SK-N-SH treated with all-trans-retinoic acid at 6 μM for 48 hours (cell line): ENCODE data around the gene GSS.

Source experiments
- ATAC-seq: fragments of 200-7000 bp; cut with Tn5 transposase; 3 replicates; pipeline ENCODE4 v1.9.1; 2020; ENCODE audit warnings: mild to moderate bottlenecking, moderate library complexity
- BACH2 ChIP-seq: fragments of 250-450 bp; sonication (Bioruptor Pico); IDR thresholded peaks from 2 replicates; pipeline ENCODE4 v1.9.0; 2021; ENCODE audit warnings: mild to moderate bottlenecking, borderline replicate concordance
- ESRRG ChIP-seq: fragments of 250-450 bp; sonication (Bioruptor Pico); IDR thresholded peaks from 2 replicates; pipeline ENCODE4 v1.6.1; 2021; ENCODE audit warnings: mild to moderate bottlenecking
- GLIS3 ChIP-seq: fragments of 250-450 bp; sonication (Bioruptor Pico); IDR thresholded peaks from 2 replicates; pipeline ENCODE4 v1.5.0; 2020; ENCODE audit warnings: mild to moderate bottlenecking, moderate library complexity
- ISL1 ChIP-seq: fragments of 250-450 bp; sonication (Bioruptor Pico); IDR thresholded peaks from 2 replicates; pipeline ENCODE4 v2.1.2; 2022; ENCODE audit warnings: mild to moderate bottlenecking, moderate library complexity
- OSR1 ChIP-seq: fragments of 250-450 bp; sonication (Bioruptor Pico); IDR thresholded peaks from 2 replicates; pipeline ENCODE4 v1.8.0; 2022; ENCODE audit warnings: moderate library complexity, mild to moderate bottlenecking, inconsistent platforms
- PPARA ChIP-seq: fragments of 250-450 bp; sonication (Bioruptor Pico); IDR thresholded peaks from 2 replicates; pipeline ENCODE4 v1.5.0; 2020; ENCODE audit warnings: mild to moderate bottlenecking, borderline replicate concordance
- RARB ChIP-seq: fragments of 250-450 bp; sonication (Bioruptor Pico); IDR thresholded peaks from 2 replicates; pipeline ENCODE4 v1.8.0; 2021; ENCODE audit warnings: mild to moderate bottlenecking, moderate library complexity
- SNAI2 ChIP-seq: fragments of 250-450 bp; sonication (Bioruptor Pico); IDR thresholded peaks from 2 replicates; pipeline ENCODE4 v1.5.0; 2020; ENCODE audit warnings: mild to moderate bottlenecking, moderate library complexity
- TCF4 ChIP-seq: fragments of 250-450 bp; sonication (Bioruptor Pico); IDR thresholded peaks from 2 replicates; pipeline ENCODE4 v1.8.0; 2021; ENCODE audit warnings: mild to moderate bottlenecking, moderate library complexity, borderline replicate concordance
- TOX ChIP-seq: fragments of 250-450 bp; sonication (Bioruptor Pico); IDR thresholded peaks from 2 replicates; pipeline ENCODE4 v1.8.0; 2021; ENCODE audit warnings: mild to moderate bottlenecking, moderate library complexity, borderline replicate concordance
- TSHZ2 ChIP-seq: fragments of 250-450 bp; sonication (Bioruptor Pico); IDR thresholded peaks from 2 replicates; pipeline ENCODE4 v1.5.0; 2020; ENCODE audit warnings: mild to moderate bottlenecking, moderate library complexity
- ZC3H10 ChIP-seq: fragments of 250-450 bp; sonication (Bioruptor Pico); IDR thresholded peaks from 2 replicates; pipeline ENCODE4 v1.5.1; 2021; ENCODE audit warnings: mild to moderate bottlenecking, moderate library complexity
- ZFP3 ChIP-seq: fragments of 250-450 bp; sonication (Bioruptor Pico); IDR thresholded peaks from 2 replicates; pipeline ENCODE4 v1.5.0; 2020; ENCODE audit warnings: mild to moderate bottlenecking, moderate library complexity
- ZFP30 ChIP-seq: fragments of 450-650 bp; formaldehyde crosslinking; IDR thresholded peaks from 2 replicates; pipeline ENCODE4 v1.5.0; 2022; ENCODE audit warnings: mild to moderate bottlenecking, moderate library complexity
- ZNF565 ChIP-seq: fragments of 450-650 bp; formaldehyde crosslinking; conservative IDR thresholded peaks from 2 replicates; pipeline ENCODE4 v1.5.0; 2020; ENCODE audit warnings: low read depth, mild to moderate bottlenecking, moderate library complexity
- ZNF70 ChIP-seq: fragments of 450-650 bp; formaldehyde crosslinking; IDR thresholded peaks from 2 replicates; pipeline ENCODE4 v1.5.0; 2020; ENCODE audit warnings: mild to moderate bottlenecking, moderate library complexity
- ZNF8 ChIP-seq: fragments of 450-650 bp; formaldehyde crosslinking; IDR thresholded peaks from 2 replicates; pipeline ENCODE4 v1.5.0; 2020; ENCODE audit warnings: mild to moderate bottlenecking, moderate library complexity
- TF ChIP-seq, protein P1 (sequence below): fragments of 250-450 bp; sonication (Bioruptor Pico); IDR thresholded peaks from 2 replicates; pipeline ENCODE4 v1.8.0; 2021; ENCODE audit warnings: low read depth, mild to moderate bottlenecking, moderate library complexity, borderline replicate concordance
- TF ChIP-seq, protein P2 (sequence below): fragments of 250-450 bp; sonication (Bioruptor Pico); IDR thresholded peaks from 2 replicates; pipeline ENCODE4 v1.5.1; 2021; ENCODE audit warnings: mild to moderate bottlenecking, moderate library complexity
- TF ChIP-seq, protein P3 (sequence below): fragments of 250-450 bp; sonication (Bioruptor Pico); IDR thresholded peaks from 2 replicates; pipeline ENCODE4 v1.5.1; 2020; ENCODE audit warnings: low read depth, mild to moderate bottlenecking, moderate library complexity

Gene GSS

GRCh38 chr20:34931771-34932170, 23.8 kb downstream of the GSS start:
- no peak for TF ChIP-seq TSHZ2 (CRISPR knock-in tag)
- no peak for TF ChIP-seq ZFP30 (CRISPR knock-in tag)
- TF ChIP-seq ISL1 (CRISPR knock-in tag): no peak
- no peak for TF ChIP-seq ESRRG (CRISPR knock-in tag)
- TF ChIP-seq ZNF70: no peak
- TF ChIP-seq RARB: no peak
- no peak for TF ChIP-seq PPARA (CRISPR knock-in tag)
- TF ChIP-seq OSR1 (CRISPR knock-in tag): no peak
- TF ChIP-seq, protein P1, sequence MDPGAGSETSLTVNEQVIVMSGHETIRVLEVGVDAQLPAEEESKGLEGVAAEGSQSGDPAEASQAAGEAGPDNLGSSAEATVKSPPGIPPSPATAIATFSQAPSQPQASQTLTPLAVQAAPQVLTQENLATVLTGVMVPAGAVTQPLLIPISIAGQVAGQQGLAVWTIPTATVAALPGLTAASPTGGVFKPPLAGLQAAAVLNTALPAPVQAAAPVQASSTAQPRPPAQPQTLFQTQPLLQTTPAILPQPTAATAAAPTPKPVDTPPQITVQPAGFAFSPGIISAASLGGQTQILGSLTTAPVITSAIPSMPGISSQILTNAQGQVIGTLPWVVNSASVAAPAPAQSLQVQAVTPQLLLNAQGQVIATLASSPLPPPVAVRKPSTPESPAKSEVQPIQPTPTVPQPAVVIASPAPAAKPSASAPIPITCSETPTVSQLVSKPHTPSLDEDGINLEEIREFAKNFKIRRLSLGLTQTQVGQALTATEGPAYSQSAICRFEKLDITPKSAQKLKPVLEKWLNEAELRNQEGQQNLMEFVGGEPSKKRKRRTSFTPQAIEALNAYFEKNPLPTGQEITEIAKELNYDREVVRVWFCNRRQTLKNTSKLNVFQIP (CRISPR knock-in tag): no peak
- TF ChIP-seq, protein P2, sequence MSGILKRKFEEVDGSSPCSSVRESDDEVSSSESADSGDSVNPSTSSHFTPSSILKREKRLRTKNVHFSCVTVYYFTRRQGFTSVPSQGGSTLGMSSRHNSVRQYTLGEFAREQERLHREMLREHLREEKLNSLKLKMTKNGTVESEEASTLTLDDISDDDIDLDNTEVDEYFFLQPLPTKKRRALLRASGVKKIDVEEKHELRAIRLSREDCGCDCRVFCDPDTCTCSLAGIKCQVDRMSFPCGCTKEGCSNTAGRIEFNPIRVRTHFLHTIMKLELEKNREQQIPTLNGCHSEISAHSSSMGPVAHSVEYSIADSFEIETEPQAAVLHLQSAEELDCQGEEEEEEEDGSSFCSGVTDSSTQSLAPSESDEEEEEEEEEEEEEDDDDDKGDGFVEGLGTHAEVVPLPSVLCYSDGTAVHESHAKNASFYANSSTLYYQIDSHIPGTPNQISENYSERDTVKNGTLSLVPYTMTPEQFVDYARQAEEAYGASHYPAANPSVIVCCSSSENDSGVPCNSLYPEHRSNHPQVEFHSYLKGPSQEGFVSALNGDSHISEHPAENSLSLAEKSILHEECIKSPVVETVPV (CRISPR knock-in tag): no peak
- no peak for TF ChIP-seq ZC3H10
- no peak for TF ChIP-seq GLIS3
- TF ChIP-seq, protein P3, sequence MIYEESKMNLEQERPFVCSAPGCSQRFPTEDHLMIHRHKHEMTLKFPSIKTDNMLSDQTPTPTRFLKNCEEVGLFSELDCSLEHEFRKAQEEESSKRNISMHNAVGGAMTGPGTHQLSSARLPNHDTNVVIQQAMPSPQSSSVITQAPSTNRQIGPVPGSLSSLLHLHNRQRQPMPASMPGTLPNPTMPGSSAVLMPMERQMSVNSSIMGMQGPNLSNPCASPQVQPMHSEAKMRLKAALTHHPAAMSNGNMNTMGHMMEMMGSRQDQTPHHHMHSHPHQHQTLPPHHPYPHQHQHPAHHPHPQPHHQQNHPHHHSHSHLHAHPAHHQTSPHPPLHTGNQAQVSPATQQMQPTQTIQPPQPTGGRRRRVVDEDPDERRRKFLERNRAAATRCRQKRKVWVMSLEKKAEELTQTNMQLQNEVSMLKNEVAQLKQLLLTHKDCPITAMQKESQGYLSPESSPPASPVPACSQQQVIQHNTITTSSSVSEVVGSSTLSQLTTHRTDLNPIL (CRISPR knock-in tag): no peak
- TF ChIP-seq ZNF565 (CRISPR knock-in tag): no peak
- TF ChIP-seq ZFP3 (CRISPR knock-in tag): no peak
- TF ChIP-seq BACH2: no peak
- ATAC-seq: no peak

DNA sequence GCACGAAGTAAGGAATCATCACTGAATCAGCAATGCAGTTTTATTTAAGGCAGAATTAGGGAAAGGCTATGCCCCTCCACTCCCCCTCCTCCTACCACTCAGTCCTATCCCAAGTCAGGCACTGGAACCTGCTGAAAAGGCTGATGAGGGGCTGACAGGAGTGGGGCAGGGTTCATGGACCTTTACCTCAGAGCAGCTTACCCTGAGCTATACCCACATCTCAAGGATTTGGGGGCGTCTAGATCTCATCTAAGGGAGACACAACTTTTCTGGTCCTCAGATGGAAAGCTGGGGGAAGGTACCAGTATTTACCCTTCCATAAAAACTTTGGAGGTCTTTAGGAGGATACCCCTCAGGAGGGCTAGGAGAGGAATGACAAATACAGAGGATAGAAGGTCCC, 27.2 kb downstream of the GSS start:
- TF ChIP-seq ZNF565 (CRISPR knock-in tag) (no peak), ZNF8 (CRISPR knock-in tag) (no peak), ZFP3 (CRISPR knock-in tag) (no peak), TSHZ2 (CRISPR knock-in tag) (no peak), PPARA (CRISPR knock-in tag) (no peak), TOX (CRISPR knock-in tag) (no peak), RARB (no peak), SNAI2 (CRISPR knock-in tag) (no peak), ESRRG (CRISPR knock-in tag) (no peak), TCF4 (no peak), ISL1 (CRISPR knock-in tag) (no peak), OSR1 (CRISPR knock-in tag) (no peak)
- TF ChIP-seq, protein P1 (CRISPR knock-in tag): no peak
- TF ChIP-seq, protein P2 (CRISPR knock-in tag): no peak
- TF ChIP-seq, protein P3 (CRISPR knock-in tag): no peak
- ATAC-seq: no peak
